T-helper 1 cell treated with Interleukin-12 subunit alpha and Interleukin-12 subunit beta and Interleukin-4 antibody, amounts not matched to agents 30 ng/mL and 1 ng/mL, for 36 hours (primary cell): ENCODE data around the gene ANKS1A. TPM values are rescaled to one million over a fixed set of nuclear protein-coding genes. Genes with fewer than 3 reads are reported as not detected.

Experiments used
- intact Hi-C: fragments of 100-400 bp; cut with micrococcal nuclease; formaldehyde crosslinking; loops from one replicate; pipeline ENCODE4 v1.15.1; 2024
- total RNA-seq: library from RNA; stranded (reverse); gene quantifications from 2 replicates; pipeline ENCODE4 v1.2.3, GENCODE V29; 2022

The ANKS1A gene
- total RNA-seq, 1 donor from 2014 or later = 9.4 TPM

- intact Hi-C loops = no loop called here
Observed at GRCh38 chr6:35063701-35064280, 174.7 kb downstream of the ANKS1A start.

DNA sequence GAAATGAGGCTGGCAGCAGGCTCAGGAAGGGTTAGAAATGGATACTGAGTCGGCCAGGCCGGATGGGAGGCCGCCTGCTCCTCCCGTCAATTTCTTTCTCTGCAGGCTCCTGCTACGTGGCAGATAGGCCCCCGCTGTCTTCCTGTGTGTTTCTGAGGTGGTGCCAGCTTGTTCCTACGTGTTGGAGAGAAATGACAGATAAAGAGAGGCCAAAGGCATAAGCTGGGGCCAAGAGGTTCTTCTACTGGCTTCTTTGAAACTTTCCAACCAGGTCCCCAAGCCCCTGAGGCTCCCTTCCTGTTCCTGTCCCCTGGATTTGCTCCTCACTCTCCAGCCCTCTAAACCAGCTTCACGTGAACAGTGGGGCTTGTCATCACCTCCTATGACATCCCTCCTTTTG lies 175.2 kb downstream of the ANKS1A start:
- intact Hi-C loops = no loop called here

- intact Hi-C loops = no loop called here
Observed at GRCh38 chr6:35064757-35065440, 175.8 kb downstream of the ANKS1A start.

GRCh38 chr6:35065441-35065800 lies 176.4 kb downstream of the ANKS1A start:
- intact Hi-C loops = no loop called here

- intact Hi-C loops = no loop called here
Observed at GRCh38 chr6:35065870-35066269, 176.8 kb downstream of the ANKS1A start.

DNA sequence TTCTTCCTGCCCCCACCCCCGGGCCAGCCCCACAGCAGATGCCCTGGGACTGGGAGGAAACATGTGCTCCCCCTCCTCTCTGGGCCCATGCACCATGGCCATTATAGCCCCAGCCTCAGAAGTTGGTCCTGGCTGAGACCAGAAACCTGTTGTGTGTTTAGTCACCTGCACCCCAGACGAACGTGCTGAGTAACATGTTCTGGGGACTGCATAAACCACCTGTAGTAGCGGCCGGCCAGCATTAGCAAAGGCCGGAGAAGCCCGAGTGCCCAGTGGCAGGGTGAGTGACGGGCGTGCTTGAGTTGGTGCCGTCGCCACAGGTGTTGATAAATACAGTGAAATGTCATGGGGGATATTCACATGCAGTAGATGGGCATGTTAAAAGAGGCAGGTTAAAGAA lies 178.2 kb downstream of the ANKS1A start:
- intact Hi-C loops = no loop called here

GRCh38 chr6:35068206-35068605 lies 179.2 kb downstream of the ANKS1A start:
- intact Hi-C loops = no loop called here

DNA sequence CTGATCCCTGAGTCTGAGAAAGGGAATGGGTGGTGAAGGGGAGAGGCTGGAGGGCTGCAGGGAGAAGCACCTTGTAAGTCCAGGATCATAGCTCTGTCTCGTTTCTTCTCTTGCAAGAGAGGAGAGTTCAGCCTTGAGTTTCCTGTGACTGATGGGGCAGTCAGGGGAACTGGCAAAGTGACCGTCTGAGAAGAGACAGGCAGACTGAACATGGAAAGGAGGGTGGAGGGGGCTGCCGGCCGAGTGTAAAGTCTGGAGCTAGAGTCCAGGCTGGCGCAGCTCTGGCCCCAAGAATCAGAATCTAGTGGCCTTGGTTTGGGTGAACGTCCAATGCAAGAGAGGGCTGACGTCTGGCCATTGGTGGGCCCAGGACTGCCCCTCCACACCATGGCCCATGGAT lies 179.6 kb downstream of the ANKS1A start:
- intact Hi-C loops = no loop called here

DNA sequence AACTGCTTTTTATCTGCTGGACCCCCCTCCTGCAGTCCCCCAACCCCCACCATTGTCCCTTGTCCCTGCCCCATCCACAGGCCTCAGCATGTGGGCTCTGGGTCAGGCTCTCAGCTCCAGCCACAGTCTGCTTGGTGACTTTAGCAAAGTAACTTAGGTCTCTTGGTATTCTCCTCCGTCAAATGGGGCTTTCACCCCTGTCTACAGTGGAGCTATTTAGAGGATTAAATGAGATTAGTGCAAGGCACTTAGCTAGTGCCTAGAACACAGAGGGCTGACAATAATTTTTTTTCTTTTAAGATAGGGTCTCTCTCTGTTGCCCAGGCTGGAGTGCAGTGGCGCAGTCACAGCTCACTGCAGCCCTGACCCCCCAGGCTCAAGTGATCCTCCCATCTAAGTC lies 180.2 kb downstream of the ANKS1A start:
- intact Hi-C loops = no loop called here

DNA sequence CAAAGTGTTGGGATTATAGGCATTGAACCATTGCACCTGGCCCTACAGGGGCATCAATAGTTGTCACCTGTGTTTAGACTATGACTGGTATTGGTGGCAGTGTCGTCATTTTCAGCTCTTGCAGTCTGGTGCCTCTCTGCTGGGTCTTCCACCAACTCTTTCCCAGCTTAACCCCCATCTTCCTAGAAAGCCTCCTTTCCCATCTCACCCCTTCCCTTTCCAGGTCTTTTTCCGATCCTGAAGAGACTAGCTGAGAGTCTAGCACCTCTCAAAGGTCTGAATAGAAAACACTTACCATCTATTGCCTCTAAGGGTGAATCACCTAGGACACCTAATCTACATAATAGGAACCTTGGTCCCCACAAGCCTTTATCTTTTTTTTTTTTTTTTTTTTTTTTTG lies 181.1 kb downstream of the ANKS1A start:
- intact Hi-C loops = no loop called here

- intact Hi-C loops = no loop called here
Observed at GRCh38 chr6:35071347-35071994, 182.4 kb downstream of the ANKS1A start.

GRCh38 chr6:35072051-35072697 lies 183.1 kb downstream of the ANKS1A start:
- intact Hi-C loops = no loop called here

DNA sequence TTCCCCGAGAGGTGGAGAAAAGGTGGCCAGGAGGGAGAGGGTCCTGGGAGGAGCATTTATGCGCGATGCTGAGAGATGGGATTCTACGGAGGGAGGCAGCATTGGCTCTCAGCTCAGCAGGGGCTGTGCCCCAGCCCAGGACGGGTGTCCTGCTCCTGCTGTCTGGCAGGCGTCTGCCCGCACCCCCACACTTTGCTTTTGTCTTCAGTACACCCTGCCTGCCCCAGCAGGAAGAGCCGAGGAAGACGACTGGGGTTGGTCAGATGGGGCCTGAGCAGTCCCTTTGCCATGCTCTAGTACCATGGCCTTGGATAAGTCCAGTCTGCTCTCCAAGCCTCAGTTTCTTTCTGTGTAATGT lies 183.6 kb downstream of the ANKS1A start:
- intact Hi-C loops = no loop called here

GRCh38 chr6:35073211-35073610 lies 184.2 kb downstream of the ANKS1A start:
- intact Hi-C loops = no loop called here

GRCh38 chr6:35073766-35074471 lies 184.9 kb downstream of the ANKS1A start:
- intact Hi-C loops = no loop called here

DNA sequence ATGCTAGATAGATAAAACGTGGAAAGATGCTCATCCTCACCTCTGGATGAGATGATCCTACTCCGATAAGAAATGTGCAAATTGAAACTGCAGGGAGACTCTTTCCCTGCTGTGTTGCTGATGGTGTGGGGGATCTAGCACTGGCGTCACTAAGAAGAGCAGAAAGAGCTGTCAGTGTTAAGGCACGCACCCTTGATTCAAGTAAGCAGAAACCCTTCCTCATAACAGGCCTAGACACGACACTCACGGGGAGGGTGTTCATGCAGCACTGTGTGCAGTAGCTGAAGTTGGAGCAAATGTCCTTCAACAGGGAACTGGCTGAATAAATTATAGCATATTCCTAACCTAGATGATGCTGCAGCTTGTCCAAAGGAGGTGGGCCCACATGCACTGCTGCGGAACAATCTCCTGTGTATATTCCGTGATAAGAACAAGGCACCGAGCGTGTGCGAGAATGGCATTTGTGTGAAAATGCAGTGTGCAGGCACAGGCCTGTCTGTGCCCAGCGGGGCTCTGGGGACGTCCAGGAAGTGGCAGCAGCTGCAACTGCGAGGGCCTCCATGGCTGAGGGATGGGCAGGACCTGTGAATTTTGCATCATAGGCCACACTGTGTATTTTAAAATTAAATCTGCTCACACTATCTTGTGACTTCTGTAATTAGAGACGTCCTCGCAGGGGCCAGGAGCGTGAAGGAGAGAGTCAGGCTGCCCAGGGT lies 188.1 kb downstream of the ANKS1A start:
- intact Hi-C loops = no loop called here

GRCh38 chr6:35077713-35078105 lies 188.7 kb downstream of the ANKS1A start:
- intact Hi-C loops = no loop called here

DNA sequence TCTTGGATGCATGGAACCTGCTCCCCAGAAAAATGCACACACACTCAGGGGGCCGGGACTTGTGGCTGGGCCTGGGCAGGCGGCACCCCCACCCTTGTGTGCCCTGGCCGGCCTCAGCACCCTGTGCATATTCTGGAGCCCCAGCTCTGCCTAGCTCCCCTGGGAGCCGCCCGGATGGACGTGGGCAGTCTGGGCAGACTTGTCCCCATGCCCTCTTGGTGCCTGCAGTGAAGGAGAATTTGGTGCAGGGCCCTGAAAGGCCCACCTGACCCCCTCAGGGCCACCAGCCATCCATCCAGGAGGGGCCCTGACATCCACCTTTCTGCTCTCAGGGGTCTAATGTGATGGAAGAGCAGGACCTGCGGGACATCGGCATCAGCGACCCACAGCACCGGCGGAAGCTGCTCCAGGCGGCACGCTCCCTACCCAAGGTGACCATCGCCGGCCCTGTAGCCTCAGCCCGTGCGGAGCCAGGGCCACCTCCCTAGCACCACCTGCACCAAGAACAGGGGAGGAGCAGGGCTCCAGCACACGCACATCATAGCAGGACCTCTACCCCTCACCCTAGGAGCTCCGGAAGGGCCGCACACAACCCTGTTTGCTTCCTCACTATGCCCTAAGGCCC lies 189.3 kb downstream of the ANKS1A start:
- intact Hi-C loops = no loop called here

DNA sequence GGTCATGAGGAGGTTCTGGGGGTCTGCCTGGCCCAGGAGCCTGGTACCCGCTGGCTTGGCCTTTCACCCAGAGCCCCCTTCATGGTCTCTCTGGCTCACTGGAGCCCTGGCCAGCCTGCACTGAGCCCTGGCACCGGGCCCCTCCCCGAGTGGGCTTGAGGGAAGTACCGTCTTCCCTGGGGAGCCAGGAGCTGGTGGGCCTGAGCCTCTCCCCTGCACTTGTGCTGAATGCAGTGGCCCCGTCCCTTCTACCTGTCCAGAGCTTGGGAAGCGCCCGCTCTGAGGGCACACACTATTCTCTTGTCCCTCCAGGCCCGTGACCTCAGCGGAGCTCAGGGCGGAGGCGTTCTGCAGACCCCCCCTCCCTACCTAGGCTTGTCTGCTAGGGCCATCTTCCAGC lies 189.8 kb downstream of the ANKS1A start:
- intact Hi-C loops = no loop called here

GRCh38 chr6:35079311-35080000 lies 190.4 kb downstream of the ANKS1A start:
- intact Hi-C loops = no loop called here
